Hematopoietic multipotent progenitor cell (in vitro differentiated cells): ENCODE measurements around the gene FLT1. TPM values are rescaled to one million over a fixed set of nuclear protein-coding genes. Genes with fewer than 3 reads are reported as not detected.
A peak's percentile ranks its signal among the peaks of the same experiment; 100 is the strongest.

Experiments
- DNase-seq, 3 donors: peaks; one replicate each; pipeline ENCODE4 v3.0.0-alpha.2; 2011 to 2015; ENCODE audit warnings: low read depth in 2 of 3, low spot score in 2 of 3
- total RNA-seq: library from RNA; depleted of rRNA; stranded (reverse); fragments of >200 nt; gene quantifications from one replicate; pipeline ENCODE4 v1.2.3, GENCODE V29; 2012

Gene FLT1
- total RNA-seq, 1 donor, result 0.54 TPM

GRCh38 chr13:28528388-28528787 lies 33.5 kb upstream of the FLT1 start:
- no peak for DNase-seq

- DNase-seq, result peak in 2 of 3 donors; percentile 74 to 83
These were observed 32.7 kb upstream of the FLT1 start for GRCh38 chr13:28527629-28528028.

- no peak for DNase-seq
These were observed 31.9 kb upstream of the FLT1 start for GRCh38 chr13:28526876-28527275.

GRCh38 chr13:28522871-28523270 lies 27.9 kb upstream of the FLT1 start:
- no peak for DNase-seq

GRCh38 chr13:28513745-28514144 lies 18.8 kb upstream of the FLT1 start:
- no peak for DNase-seq

- no peak for DNase-seq
These were observed 15.6 kb upstream of the FLT1 start for GRCh38 chr13:28510542-28510941.

GRCh38 chr13:28510066-28510465 lies 15.1 kb upstream of the FLT1 start:
- no peak for DNase-seq

GRCh38 chr13:28505543-28506135 lies 10.7 kb upstream of the FLT1 start:
- peak in 1 of 3 donors; percentile 62 for DNase-seq

- DNase-seq, result no peak
These were observed 8.4 kb upstream of the FLT1 start for GRCh38 chr13:28503182-28503967.

GRCh38 chr13:28501547-28501946 lies 6.6 kb upstream of the FLT1 start:
- no peak for DNase-seq

GRCh38 chr13:28499609-28500008 lies 4.7 kb upstream of the FLT1 start:
- no peak for DNase-seq

- DNase-seq, result no peak
These were observed 3.7 kb upstream of the FLT1 start for GRCh38 chr13:28498481-28499115.

GRCh38 chr13:28497143-28497876 lies 2.4 kb upstream of the FLT1 start:
- peak in 2 of 3 donors; percentile 46 to 82 for DNase-seq

- no peak for DNase-seq
These were observed 1.2 kb upstream of the FLT1 start for GRCh38 chr13:28496188-28496564.

- DNase-seq, result peak in 1 of 3 donors; percentile 39
These were observed 735 bp upstream of the FLT1 start for GRCh38 chr13:28495538-28496187.

GRCh38 chr13:28494504-28494777 lies 487 bp downstream of the FLT1 start:
- DNase-seq, result no peak

GRCh38 chr13:28493740-28494503 lies 1.0 kb downstream of the FLT1 start:
- no peak for DNase-seq

GRCh38 chr13:28492569-28493367 lies 2.2 kb downstream of the FLT1 start:
- DNase-seq, result no peak

GRCh38 chr13:28490061-28490460 lies 4.9 kb downstream of the FLT1 start:
- peak in 1 of 3 donors; percentile 39 for DNase-seq
